ENCODE results near the gene TMEM109.

The TMEM109 gene

GRCh38 chr11:60944490-60945294 is 30.7 kb downstream of the TMEM109 start:
- DNase-seq = no peak

- DNase-seq = no peak
Measured at GRCh38 chr11:60945295-60945667, 31.3 kb downstream of the TMEM109 start.

GRCh38 chr11:60946601-60947264 is 32.8 kb downstream of the TMEM109 start:
- no peak for DNase-seq

GRCh38 chr11:60947700-60948099 is 33.7 kb downstream of the TMEM109 start:
- no peak for DNase-seq

- DNase-seq = no peak
Measured at GRCh38 chr11:60948250-60948649, 34.3 kb downstream of the TMEM109 start.

GRCh38 chr11:60950024-60950423 is 36.1 kb downstream of the TMEM109 start:
- DNase-seq = no peak

GRCh38 chr11:60950933-60951605 is 37.1 kb downstream of the TMEM109 start:
- DNase-seq = peak; percentile 20

GRCh38 chr11:60951606-60951903 is 37.6 kb downstream of the TMEM109 start:
- no peak for DNase-seq

GRCh38 chr11:60951904-60952741 is 38.2 kb downstream of the TMEM109 start, which contains the start of gene SLC15A3:
SLC15A3 (minus strand) TSS chr11:60952176; CDS start chr11:60951551, 625 bp downstream.
- DNase-seq = peak; percentile 38

GRCh38 chr11:60952742-60953170 is 38.8 kb downstream of the TMEM109 start:
- DNase-seq = no peak

GRCh38 chr11:60953781-60954180 is 39.8 kb downstream of the TMEM109 start:
- DNase-seq = no peak

- DNase-seq = no peak
Measured at GRCh38 chr11:60954421-60954820, 40.5 kb downstream of the TMEM109 start.

GRCh38 chr11:60955571-60955970 is 41.6 kb downstream of the TMEM109 start:
- DNase-seq = no peak

- no peak for DNase-seq
Measured at GRCh38 chr11:60957188-60957587, 43.2 kb downstream of the TMEM109 start.

GRCh38 chr11:60959431-60959830 is 45.5 kb downstream of the TMEM109 start:
- DNase-seq = no peak

GRCh38 chr11:60960405-60960804 is 46.4 kb downstream of the TMEM109 start:
- no peak for DNase-seq

GRCh38 chr11:60964801-60965200 is 50.8 kb downstream of the TMEM109 start:
- DNase-seq = no peak

GRCh38 chr11:60966890-60967289 is 52.9 kb downstream of the TMEM109 start:
- DNase-seq = no peak

- DNase-seq = no peak
Measured at GRCh38 chr11:60968223-60968622, 54.3 kb downstream of the TMEM109 start.

- DNase-seq = peak; percentile 85
Measured at GRCh38 chr11:60970369-60970774, 56.4 kb downstream of the TMEM109 start.

GRCh38 chr11:60970890-60971289 is 56.9 kb downstream of the TMEM109 start:
- DNase-seq = no peak

- peak; percentile 77 for DNase-seq
Measured at GRCh38 chr11:60971520-60971919, 57.6 kb downstream of the TMEM109 start, which contains the start of gene CD6. CD6 (plus strand) TSS chr11:60971680; CDS start chr11:60971866, 186 bp downstream.

All from CD4-positive, alpha-beta T cell treated with Interleukin-10 for 1 hour (primary cell).